Endometrial microvascular endothelial cells (primary cell): ENCODE measurements around the gene MOB3B. TPM values are rescaled to one million over a fixed set of nuclear protein-coding genes. Genes with fewer than 3 reads are reported as not detected.

ENCODE experiments used
- in situ Hi-C: cut with HindIII; loops from 2 replicates; pipeline ENCODE4 v1.10.0; 2017; ENCODE audit warnings: low sequenced_read_pairs, low pct_unique_long_range_greater_than_20kb; ENCODE audit errors: inconsistent ontology term
- total RNA-seq: library from RNA; depleted of rRNA; stranded (reverse); fragments of >200 nt; gene quantifications from one replicate; pipeline ENCODE4 v1.2.3, GENCODE V29; 2015; ENCODE audit errors: inconsistent ontology term

The MOB3B gene
- total RNA-seq, 1 donor from 2014 or later: 0.09 TPM

DNA sequence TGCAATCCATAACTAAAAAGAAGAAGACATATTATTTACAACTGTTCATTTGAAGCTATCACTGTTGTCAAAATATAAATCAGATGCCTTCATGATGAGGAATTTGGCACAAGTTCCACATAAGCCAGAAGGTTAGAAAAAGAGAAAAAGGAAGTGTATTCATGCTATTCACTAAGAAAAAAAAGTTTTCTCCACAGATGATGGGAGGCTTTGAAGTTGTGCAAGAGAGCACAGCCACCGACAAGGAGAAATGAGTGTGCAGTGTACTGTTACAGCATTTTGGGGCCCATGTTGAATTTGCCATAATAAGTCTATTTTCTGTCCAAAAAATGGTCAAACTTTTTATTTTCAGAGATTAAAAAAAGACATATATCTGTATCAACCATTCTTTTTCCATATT is 38.5 kb downstream of the MOB3B start:
- in situ Hi-C loops: no loop called here

DNA sequence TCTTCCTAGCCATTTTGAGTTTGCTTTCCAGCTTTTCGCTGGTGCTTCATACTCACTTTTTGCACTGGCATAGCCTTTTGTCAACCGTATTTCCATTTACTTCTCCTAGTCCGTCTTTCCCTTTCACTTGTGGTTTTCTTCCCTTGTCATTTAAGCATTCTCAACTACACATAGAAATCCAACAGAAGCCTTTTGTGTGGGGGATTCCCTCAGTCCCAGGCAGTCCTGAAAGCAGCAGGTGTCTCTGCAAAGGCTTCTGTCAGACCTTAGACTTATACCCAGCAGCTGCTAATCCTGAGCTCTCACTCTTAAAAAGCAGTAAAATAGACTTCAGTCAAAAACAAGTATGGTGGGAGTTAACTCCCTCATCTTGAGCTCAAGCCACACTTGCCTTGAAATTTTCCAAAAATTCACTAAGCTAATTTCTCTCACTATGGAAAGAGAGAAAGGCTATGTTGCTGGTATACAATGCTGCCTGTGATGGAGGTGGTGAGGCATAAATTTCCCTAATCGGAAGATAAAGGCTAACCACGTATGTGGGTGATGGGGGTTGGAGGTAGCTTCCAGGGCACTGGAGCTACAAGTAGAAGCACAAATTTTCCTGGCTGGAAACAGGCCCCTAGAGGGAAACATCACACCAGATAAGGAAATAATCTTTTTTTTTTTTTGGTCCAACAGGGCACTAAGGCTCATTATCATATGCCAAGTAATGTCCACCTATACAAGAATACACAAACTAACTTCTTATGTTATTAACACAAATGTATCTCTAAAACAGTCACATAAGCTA is 40.3 kb downstream of the MOB3B start:
- in situ Hi-C loops: no loop called here

DNA sequence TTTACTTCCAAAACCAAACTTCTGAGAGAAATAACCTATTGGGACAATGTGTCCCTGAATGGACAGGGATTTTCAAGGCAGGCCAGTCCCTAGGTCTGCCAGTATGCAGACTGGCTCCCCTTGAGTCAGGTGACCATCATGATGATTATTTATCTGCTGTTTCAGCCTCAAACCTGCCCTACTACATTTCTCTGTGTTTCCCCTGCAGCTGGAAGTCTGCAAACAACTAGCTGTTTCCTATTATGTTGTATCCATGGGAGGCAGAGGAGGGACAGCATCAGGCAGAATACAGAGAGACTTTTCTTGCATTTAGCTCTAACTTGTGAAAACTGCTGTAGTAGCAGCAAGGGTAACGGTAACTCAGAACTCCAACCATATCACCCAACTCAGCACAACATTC is 41.7 kb downstream of the MOB3B start:
- in situ Hi-C loops: no loop called here

- in situ Hi-C loops: no loop called here
Observed at GRCh38 chr9:27487128-27487640, 42.4 kb downstream of the MOB3B start.

DNA sequence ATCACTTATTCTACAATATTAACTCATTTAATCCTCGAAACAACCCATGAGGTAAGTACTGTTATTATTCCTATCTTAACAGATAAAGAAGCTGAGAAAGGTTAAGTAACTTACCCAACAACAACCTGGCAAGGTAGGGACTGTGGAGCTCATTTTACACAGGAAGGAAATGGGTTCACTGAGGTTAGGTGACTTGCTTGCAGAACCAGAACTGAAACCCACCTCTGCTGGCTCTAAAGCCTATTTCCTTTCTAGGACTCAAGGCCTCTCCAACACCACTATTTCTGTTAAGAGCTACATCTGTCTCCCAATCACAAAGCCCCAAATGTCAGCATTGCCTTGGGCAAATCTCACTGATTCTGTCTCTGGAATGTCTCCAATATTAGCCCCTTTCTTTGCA is 44.5 kb downstream of the MOB3B start:
- in situ Hi-C loops: no loop called here

- in situ Hi-C loops: no loop called here
Observed at GRCh38 chr9:27483576-27483975, 46.0 kb downstream of the MOB3B start.

GRCh38 chr9:27482709-27483108 is 46.9 kb downstream of the MOB3B start:
- in situ Hi-C loops: no loop called here

DNA sequence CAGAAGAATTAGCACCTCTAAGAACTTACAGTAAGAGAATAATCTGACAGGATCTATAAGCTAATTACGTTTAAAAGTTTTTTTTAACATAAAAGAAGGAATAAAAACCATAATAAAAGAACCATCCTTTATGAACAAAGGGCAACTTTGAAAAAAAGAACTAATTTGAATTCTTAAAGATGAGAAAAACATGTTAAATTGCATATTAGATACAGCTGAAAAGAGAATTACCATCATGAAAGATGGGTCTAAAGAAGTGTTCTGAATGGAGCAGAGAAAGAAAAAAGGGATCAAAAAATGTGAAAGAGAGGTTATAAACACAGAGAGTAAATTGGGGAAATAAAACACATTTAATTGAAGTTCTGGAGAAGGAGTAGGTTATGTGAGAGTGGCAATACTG is 51.3 kb downstream of the MOB3B start:
- in situ Hi-C loops: no loop called here

GRCh38 chr9:27476870-27477515 is 52.6 kb downstream of the MOB3B start:
- in situ Hi-C loops: no loop called here

DNA sequence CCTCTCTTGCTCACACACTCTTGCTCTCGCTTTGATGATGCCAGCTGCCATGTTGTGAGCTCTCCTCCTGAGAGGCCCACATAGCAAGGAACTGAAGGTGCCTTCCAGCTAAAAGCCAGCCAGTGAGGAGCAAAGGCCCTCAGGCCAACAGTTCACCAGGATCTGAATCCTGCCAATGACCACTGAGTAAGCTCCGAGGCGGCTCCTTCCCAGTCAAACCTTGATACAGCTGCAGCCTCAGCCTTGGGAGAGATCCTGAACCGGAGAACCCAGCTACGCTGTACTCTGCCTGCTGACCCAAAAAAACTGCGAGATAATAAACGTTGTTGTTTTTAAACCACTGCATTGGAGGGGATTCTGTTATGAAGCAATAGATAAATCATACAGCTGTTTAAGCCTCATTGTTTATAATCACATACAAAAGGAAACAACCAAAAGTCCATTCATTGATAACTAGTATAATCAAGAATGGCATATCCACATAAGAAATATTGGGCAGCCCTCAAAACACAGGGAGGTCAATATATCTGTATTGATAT is 54.5 kb downstream of the MOB3B start:
- in situ Hi-C loops: no loop called here

DNA sequence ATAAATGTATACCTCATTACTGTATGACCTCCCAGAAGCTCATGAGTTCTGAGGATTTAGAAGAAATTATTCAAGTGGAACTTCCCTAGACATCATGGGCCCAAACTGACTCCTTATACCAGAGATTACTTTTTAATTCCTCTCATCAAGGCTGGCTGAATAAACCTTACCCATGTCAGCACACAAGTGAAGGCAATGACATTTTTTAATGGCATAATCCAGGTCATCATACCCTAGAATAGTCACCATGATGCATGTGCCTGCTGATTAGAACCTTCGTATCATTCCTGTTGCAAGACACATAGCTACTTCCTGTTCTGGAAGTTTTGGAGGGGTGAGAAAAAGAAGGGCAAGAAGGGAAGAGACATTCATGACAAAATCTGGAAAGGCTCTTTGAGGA is 55.3 kb downstream of the MOB3B start:
- in situ Hi-C loops: no loop called here

DNA sequence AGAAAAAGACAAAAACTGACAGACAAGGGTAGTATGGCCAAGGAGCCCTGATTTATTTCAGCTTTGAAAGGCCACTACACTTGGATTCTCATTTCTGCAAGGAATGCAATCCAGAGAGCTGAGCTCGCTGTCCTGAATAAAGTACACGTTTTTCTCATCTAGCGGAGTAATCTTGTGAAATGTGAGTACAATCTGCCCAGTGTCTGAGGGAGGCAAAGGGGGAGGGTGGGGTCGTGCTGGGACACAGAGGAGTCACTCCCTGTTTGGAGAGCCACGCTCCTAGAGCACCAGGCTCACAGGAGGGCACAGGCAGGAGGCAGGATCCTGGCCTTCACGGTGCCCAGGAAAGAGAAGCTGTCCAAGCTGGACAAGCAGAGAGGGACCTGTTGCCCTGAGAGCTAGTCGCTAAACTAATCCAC is 56.5 kb downstream of the MOB3B start:
- in situ Hi-C loops: no loop called here

DNA sequence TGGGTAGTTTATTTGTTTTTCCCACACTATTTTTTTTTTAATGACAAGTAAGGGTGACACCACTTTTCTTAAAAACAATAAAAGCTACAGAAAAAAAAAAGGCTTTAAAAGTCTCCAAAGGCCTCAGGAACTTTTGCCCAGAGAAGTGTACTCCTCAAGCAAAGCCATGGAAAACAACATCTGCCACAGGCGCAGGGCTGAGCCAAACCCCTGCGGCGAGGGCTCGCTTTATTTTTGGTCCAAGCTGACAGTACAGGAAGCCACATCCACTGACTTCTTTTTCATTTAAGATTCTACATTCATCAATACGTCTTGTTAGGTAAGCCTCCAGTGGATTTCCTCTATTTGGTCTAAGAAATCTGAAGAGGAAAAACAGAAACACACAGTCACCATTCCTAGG is 57.4 kb downstream of the MOB3B start:
- in situ Hi-C loops: no loop called here

- in situ Hi-C loops: no loop called here
Observed at GRCh38 chr9:27471789-27472188, 57.8 kb downstream of the MOB3B start.

DNA sequence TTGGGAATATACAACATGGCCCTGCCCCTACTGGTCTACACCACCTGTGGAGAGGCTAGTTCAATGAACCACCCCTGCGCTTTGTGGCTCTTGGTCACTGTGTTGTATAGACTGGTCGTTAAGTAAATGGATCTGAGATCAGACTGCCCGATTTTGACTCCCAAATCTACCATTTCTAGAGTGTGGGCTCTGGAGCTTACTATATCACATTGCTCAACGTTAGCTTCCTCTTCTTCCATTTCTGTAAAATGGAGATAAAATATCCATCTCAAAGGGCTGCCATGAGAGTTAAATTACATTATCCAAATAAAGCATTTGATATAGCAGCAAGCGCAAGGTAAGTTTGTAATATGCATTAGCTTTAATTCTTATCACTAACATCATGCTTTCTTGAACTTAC is 58.2 kb downstream of the MOB3B start:
- in situ Hi-C loops: no loop called here

- in situ Hi-C loops: no loop called here
Observed at GRCh38 chr9:27470291-27470856, 59.2 kb downstream of the MOB3B start.

DNA sequence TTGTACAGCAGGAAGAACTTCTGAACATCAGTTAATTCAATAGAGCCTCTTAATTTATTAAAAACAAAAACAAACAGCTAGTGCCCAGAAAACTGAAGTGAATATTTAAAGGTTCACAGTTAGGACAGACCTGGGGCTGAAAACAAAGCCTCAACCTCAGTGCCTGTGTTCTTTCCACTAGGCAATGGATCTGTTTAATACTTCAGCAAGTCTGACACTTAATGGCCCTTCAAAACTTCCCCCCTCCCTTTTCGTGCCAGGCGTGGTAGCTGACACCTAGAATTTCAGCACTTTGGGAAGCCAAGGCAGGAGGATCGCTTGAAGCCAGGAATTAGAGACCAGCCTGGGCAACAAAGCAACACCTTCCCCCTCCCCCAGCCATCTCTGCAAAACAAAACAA is 60.1 kb downstream of the MOB3B start:
- in situ Hi-C loops: no loop called here

- in situ Hi-C loops: no loop called here
Observed at GRCh38 chr9:27468462-27469110, 61.0 kb downstream of the MOB3B start.

DNA sequence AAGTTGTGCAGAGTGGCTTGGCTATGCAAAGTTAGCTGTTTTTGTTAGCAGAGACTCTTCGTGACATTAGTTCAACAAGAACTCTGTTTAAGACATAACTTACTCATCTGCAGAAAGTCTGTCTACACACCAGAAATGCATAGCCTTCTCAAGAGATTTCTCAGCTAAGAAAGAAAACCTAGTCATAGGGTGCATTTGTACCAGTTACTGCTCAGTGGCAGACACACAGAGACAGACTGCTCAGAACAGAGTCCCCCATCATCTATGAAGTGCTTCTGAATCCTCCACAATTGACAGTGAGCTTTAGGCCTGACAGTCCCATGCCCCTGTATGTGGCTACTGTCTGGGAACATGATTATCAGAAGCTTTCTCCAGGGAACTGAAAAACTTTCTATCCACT is 61.6 kb downstream of the MOB3B start:
- in situ Hi-C loops: no loop called here
